NCI-H2107 treated with DMSO at 0.1 percent for 48 hours (cell line): ENCODE data around the gene FBRSL1.

Source experiments
- DNase-seq: peaks from one replicate; lab custom pipeline; 2025; ENCODE audit not compliant: unreplicated experiment; lab: John Stamatoyannopoulos, UW

The FBRSL1 gene

DNA sequence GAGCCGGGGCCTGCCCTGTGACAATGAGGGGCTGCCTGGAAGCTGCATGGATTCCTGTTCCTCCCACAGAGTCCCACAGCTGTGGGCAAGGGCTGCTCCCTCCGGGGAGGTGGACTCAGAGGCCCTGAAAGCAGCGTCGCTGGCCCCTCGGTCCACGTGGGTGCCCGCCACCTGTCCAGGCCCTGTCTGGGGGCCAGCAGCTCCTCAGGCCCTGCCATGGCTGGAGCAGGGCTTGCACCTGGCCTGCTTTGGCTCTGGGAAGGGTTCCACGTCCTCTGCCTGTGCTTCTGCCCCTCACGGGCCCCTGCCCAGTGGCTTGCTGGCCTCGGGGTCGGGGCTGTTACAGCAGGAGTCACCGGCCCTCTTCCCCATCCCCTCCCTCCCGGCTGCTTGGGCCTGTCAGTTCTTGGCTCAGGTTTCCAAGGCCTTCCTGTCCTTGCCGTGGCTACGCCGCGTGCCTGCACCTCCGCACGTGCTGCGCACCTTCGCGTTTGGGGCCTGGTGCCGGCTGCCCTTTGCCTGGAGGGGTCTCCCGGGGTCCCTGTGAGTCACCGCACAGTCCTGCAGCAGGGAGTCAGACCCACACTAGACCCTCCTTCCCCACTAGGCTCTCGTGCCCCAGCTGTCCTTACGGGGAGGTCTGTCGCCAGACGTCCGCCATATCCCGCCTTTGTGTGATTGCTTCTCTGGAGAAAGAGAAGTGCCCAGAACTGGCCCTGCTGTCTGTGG, 5.8 kb downstream of the FBRSL1 start:
- DNase-seq: no peak

DNA sequence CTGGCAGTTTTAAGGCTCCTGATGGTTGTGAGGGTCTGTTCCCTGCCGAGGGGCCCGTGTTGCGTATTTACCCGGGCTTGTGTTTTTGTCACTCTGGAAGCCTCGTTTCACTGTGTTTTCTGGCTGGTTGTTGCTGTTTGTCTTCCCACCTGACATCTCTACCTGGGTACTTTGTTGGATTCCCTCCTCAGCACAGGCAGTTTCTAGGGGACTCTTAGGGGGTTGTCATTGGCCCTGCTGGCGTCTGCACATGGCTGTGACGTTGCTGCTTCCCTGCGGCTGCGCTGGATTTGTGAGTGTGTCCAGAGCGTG, 6.4 kb downstream of the FBRSL1 start:
- no peak for DNase-seq

DNA sequence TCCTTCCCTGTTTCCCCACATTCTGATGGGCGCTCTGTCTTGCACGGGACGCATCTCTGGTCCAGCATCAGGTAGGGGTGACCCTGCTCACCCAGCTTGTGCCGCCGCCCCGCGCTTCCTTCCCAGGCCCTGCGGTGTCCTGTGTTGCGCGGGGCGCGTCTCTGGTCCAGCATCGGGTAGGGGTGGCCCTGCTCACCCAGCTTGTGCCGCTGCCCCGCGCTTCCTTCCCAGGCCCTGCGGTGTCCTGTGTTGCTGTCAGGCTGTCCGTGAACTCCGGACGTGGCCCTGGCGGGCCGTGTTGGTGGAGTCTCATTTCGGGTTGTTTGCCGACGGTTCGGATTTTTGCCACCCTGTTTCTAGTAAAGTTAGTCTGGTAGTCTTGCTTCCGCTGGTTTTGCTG, 6.8 kb downstream of the FBRSL1 start:
- no peak for DNase-seq

DNA sequence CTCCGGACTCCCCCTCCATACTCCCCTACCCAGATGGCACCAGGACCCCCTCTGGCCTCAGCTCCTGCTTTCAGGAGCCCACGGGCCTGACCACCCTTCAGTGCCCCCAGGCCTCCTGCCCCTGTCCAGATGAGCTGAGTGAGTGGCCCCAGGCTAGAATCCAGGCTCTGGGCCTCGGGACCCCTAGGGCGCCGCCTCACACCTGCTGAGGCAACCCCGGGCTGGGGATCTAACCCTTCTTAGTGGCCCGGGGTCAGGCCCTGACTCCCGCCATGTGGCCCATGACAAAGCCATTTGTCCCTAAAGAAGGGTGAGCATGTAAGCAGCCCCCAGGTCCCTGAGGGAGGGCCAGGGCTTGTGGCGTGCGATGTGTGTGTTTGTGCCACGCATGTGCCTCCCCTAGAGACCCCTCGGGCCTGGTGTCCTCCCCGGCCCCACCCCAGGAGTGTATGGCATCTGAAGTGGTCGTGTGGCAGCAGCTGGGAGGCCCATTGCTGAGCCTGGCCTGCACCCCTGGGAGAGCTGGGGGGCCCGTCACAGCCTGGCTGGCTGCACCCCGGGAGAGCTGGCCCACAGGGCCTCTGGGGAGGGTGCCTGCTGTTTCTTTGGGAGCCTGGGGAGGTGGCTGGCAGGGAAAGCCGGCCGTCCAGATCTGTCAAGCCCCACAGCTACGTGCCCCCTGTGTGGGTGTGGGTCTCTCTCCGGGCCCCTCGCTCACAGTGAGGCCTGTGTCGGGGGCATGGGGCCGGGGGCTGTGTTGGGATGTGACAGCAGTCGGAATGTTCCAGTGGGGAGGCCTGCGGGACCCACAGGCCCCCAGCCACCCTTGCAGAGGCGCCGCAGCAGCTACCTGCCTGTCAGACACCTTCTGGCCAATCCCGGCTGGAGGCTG, 7.8 kb downstream of the FBRSL1 start:
- no peak for DNase-seq

DNA sequence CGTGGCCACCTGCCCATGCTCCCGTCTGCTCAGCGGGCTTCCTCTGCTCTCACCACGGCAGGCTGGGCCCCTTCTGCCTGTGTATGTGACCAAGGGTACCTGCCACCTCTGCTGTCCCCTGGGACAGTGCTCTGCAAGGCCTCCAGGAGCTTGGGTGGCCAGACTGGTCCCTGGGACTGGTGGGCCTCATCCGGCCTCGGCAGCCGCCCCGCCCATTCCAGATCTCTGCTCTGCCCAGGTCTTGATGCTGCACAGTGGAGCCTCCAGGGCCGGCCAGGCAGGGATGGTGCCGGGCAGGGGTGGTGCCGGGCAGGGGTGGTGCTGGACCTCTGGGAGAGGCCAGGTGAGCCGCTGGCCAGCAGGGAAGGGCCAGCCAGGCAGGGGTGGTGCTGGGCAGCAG, 9.0 kb downstream of the FBRSL1 start:
- DNase-seq: no peak

DNA sequence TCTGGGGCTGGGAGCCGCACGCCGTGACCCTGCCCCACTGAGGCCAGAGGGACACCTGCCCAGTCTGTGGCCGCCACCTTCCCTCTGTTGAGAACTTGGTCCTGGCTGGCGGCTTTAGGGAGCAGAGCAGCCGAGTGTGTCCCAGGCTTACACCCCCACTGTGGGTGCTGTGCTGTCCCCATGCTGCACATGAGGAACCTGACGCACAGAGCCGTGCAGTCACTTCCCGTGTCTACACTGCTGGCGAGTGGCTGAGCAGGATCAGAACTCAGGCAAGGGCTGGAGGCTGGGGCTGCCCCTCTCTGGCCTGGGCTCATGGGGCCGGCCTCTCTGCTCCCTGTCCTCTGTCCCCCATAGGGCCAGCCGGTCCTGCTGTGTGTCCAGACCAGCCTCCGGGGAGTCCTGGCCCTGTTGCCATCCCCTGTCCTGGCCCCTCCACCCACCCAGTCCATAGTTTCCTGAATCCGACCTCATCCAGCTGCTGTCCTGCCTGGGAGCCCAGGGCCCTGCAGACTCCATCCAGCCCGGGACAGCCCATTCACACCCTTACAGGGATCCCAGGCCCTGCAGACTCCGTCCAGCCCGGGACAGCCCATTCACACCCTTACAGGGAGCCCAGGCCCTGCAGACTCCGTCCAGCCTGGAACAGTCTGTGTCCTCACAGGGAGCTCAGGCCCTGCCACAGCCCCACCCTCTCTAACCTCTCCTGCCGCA, 10.3 kb downstream of the FBRSL1 start:
- no peak for DNase-seq

DNA sequence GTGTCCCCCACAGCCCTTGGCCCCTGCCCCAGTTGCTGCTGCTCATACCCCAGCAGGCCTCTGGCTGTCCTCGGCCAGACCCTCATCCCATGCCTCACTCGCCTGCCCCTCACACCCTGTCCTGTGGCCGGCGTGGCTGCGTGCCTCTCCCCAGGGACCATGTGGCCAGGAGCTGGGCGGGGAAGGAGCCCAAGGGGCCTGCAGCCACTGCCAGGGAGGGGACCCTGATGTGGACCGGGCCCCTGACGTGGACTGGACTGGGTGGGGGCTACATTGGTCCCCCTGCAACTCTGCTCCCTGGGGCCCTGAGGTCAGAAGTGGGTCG, 10.9 kb downstream of the FBRSL1 start:
- no peak for DNase-seq

DNA sequence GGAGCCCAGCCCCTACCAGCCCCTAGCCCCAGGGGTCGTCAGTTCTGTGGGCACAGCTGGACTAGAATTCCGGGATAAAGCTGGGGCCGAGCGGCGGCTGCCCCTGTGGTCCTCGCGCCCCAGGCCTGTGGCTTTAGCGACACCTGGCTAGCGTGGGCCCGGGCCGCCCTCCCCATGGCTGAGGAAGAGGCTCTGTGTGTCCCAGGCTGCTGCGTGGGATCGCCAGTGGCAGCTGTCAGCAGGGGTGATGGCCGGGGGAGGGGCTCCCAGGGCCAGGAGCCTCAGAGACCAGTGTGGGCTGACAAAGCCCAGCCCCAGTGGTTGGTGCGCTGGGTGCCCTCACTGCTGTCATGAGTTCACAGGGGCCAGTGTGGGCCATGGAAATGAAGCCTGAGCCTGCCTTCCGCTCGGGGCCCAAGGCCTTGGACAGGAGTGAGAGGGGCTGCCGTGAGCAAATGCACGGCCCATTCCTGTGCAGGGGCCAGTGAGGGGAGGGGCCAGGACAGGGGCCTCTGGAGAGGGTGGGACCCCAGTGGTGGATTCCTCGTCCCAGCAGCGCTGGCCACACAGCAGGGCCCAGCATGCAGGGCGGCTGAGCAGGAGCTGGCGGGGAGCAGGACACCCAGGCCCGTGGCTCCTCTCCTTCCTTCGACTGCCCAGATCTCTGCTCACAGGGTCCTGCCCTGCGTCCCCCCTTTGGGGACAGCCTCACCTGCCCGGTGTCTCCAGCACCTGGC, 11.4 kb downstream of the FBRSL1 start:
- DNase-seq: no peak

DNA sequence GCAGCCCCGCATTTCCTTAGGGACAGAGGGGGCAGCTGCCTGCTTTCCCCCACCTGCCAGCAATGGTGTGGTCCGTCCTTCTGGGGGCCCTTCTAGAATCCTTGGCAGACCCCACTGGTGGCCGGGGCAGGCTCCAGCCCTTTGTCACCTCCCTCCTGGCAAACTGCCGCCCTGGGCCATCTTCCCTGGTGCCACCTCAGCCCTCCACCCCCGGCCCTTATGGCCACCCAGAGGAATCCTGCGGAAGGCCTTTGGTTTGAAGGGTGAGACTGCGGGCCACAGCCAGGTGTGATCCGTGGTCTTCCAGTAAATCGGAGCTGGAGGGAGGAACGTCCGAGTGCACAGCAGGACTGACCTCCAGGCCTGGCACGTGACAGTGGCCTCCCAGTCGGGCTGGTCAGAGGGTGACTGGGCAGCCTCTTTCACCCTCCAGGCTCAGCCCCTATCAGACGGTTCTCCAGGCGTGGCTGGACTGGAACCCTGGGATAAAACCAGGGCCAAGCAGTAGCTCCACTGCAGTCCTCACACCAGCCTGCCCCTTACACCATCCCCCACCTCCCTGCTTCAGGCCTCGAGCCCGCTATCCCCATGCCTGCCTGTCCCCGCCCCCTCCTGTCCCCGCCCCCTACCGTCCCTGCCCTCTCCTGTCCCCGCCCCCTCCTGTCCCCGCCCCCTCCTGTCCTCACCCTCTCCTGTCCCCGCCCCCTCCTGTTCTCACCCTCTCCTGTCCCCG, 12.4 kb downstream of the FBRSL1 start:
- DNase-seq: no peak

DNA sequence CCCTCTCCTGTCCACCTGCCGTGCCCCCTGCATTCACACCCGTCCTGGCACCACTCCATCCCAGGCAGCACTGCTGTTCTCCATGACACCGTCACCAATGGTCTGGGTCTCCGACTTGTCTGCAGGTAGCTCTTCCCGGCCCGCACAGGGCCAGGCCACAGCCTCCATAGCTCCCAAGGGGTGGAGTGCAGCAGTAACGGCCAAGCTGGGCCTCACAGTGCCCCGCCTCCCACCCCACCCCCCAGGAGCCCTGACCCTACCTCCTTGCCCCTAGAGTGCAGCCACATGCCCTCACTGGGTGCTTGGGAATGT, 12.9 kb downstream of the FBRSL1 start:
- no peak for DNase-seq

DNA sequence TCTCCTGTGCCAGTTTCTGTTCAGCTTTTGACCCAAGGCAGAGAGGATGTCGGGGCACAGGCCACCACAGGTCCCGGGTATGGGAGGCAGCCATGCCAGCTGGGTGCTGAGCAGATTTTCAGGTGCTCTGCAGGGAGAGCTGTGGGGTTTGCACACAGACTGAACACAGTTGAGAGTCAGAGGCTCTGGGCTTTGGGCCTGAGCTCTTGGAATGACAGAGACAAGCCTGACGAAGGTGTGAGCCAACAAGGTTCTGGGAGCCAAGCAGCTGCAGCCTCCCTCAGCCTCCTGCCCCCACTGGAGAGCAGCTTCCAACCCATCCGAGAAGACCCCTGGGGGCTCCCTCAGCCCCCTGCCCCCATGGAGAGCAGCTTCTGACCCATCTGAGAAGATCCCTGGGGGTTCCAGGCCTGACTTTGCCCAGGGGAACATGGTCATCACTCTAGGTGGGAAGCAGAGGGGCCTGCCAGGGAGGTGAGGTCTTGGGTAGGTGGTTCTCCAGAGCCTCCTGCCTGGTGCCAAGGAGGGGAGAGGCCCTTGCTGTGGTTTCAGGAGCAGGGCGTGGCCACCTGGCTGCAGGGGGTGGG, 13.8 kb downstream of the FBRSL1 start:
- DNase-seq: no peak

DNA sequence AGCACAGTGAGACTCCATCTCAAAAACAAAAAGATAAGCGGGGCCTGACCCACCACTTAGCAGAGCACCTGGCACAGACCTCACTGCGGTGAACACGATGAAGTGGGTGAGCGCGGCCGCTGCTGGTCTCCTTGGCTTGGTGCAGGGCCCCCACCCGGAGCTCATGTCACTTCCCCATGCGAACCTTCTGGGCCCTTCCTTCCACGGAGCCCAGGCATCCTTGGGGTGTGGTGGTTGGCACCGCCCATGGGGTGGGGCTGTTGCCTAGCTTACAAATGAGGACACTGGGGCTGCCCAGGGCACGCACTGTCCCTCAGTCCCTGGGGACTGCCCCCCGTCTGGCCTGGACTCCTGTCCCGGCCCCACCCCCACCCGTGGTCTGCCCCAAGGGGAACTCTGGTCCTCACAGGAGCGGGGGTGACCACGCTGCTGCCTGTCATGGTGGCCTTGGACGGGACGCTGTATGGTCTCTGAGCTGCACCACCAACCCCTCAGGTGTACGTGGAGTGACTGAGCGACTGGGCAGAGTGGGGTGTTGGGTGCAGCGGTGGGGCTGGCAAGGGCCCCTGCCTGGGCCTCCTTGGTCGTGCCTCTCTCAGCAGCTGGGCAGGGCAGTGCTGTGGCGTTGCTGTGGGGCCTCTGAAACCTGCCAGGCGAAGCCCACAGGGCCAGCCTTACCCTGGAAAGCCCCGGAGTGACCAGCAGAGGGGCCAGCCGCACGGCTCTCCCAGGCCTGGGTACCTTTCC, 15.3 kb downstream of the FBRSL1 start:
- DNase-seq: no peak

DNA sequence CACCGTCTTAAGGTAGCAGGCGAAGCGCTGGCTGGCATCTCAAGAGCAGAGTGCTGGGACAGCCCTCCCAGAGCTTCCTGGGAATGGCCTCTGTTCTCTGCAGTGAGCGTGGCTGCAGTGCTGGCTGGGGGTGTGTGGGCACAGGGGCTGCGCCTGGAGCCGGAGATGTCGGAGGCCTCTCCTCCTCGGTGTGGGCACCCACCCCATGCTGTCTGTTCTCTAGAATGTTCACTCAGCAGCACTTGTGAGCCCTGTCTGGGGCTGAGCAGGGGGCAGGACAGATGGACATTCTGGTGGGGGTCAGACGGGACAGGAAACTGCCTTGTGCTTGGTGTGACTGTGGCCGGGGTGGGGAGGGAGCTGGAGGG, 15.9 kb downstream of the FBRSL1 start:
- DNase-seq: no peak

DNA sequence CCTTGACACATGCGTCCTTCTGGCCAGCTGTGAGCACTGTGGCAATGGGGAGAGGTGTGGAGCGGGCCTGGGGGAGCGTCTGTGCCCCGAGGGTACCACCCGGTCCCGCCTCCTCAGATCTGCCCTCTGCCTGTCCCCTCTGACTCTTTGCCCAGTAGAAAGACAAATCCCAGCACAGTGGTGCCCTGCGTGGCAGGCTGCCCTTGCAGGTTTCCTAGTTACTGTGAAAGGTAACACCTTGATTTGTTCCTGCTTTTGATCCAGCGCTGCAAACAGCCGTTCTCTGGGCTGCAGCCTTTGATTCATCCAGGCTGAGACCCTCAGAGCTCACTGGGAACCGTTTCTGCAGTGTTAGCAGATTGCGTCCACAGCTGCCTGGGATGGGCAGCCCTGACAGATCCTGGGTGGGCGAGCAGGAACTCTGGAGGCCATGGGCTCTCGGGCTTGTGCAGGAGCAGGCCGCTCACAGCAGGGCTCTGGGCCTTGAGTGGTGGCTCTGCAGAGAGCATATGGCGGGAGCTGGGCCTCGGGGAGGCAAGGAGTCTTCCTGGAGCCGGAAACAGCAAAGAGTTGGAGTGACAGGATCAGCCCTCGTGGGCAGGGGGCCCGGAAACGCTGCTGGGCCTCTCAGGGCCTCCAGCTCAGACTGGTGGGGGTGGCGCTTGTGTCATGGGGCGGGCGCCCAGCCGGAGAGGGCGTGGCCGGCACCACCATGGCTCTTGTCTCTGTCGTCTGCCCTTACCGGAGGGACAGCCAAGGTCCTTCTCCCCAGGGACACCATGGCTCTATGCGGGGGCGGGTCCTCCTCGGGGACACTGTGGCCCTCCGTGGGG, 16.6 kb downstream of the FBRSL1 start:
- DNase-seq: peak; percentile 26

DNA sequence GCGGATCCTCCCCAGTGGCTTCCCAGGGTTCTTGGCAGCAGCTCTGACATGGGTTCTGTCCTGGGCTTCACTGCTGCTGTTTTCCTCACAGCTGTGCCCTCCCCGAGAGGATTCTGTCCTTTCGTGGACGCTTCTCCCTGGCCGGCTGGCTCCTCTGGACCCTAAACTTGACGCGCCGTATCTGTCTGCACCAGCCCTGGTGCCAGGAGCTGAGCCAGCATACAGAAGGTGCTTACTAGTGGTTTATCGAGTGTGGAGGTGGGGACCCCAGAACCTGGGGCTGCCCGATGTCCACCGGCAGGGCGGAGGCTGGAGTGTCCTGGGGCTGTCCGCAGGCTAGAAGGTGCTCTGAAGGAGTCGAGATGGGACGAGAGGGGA, 17.2 kb downstream of the FBRSL1 start:
- DNase-seq: no peak

DNA sequence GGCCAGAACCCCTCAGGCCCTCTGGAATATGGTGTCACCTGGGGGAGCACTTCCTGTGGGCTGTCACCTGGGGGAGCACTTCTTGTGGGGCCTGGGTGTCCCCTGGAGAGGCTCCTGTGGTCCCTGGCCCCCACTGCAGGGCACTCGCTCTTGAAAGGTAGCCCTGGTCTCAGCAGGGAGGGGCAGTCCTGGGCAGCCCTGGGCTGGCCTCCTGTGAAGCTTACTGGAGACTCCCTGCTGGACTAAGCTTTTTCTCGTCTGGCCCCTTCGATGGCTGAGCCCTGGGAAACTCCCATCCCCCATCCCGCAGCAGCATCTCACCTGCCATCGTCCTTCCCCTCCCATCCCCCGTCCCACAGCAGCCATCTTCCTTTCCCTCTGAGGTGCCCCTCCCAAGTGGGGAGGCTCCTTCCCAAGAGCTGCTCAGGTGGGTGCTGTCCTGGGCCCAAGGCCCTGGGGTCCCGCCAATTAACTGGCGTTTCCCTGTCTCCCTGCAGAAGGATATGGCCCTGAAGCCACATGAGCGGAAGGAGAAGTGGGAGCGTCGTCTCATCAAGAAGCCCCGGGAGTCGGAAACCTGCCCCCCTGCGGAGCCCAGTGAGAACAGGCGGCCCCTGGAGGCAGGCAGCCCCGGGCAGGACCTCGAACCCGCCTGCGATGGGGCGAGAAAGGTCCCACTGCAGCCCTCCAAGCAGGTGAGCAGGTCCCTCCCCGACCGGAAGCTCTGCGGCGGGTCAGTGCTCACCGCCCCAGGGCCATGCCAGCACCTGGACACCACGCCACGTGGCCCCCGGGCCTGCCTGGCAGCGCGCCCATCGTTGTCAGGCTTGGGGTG, 17.9 kb downstream of the FBRSL1 start:
- DNase-seq: no peak

DNA sequence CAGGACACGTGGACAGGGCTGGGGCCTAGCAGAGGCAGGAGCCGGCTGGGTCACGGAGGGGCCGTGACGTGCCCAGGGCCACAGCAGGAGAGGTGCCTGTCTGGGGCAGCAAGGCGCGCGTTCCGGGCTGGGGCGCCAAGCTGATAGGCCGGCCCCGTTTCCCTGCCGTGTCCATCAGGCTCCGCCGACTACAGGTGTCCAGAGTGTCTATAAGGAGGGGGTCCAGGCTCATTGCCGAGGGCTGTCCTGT, 18.5 kb downstream of the FBRSL1 start:
- no peak for DNase-seq

DNA sequence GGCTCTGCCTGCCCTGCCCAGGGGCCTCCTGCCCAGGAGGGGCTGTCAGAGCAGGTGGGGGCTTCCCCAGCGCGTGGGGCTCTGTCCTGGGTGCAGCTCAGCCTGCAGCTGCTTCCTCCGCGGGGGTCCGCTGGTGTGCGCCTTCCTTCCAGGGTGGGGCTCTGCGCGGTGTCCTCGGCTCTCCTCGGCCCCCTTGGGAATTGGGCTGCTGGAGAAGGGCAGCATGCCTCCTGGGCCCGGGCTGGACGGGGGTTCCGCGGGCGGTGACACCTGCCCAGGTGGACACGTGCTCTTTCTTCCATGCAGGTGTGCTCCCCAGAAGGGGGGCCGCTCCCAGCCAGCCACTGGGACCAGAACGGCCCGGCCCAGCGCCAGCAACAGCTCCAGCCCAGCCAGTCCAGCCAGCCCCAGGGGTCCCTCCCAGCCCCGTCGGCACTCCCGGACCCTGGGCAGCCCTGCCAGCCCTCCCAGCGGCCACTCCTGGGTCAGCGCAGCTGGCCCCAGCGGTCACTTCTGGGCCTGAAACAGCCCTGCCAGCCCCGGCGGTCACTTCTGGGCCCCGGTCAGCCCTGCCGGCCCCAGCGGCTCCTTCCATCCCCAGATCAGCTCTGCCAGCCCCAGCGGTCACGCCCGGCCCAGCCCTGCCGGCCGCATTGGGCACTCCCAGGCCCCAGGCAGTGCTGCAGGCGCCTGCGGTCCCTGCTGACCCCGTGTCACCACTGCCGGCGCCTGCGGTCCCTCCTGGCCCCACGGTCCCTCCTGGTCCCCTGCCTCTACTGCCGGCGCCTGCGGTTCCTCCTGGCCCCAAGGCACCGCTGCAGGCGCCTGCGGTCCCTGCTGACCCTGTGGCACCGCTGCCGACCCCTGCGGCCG, 19.1 kb downstream of the FBRSL1 start:
- DNase-seq: no peak
